ENCODE data around the gene HMCES. TPM values are rescaled to one million over a fixed set of nuclear protein-coding genes. Genes with fewer than 3 reads are reported as not detected.

Gene HMCES, protein sequence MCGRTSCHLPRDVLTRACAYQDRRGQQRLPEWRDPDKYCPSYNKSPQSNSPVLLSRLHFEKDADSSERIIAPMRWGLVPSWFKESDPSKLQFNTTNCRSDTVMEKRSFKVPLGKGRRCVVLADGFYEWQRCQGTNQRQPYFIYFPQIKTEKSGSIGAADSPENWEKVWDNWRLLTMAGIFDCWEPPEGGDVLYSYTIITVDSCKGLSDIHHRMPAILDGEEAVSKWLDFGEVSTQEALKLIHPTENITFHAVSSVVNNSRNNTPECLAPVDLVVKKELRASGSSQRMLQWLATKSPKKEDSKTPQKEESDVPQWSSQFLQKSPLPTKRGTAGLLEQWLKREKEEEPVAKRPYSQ
- total RNA-seq: 61.2 and 62.9 TPM in 2 replicates
- long read RNA-seq, transcript HMCES-201 (7 exons, 2,515 nt): major isoform, 76 of 111 reads
- long read RNA-seq, partial matches to known transcripts: 19 of 111 reads
- long read RNA-seq, other reads (novel, unspliced or antisense): 9 of 111 reads

DNA sequence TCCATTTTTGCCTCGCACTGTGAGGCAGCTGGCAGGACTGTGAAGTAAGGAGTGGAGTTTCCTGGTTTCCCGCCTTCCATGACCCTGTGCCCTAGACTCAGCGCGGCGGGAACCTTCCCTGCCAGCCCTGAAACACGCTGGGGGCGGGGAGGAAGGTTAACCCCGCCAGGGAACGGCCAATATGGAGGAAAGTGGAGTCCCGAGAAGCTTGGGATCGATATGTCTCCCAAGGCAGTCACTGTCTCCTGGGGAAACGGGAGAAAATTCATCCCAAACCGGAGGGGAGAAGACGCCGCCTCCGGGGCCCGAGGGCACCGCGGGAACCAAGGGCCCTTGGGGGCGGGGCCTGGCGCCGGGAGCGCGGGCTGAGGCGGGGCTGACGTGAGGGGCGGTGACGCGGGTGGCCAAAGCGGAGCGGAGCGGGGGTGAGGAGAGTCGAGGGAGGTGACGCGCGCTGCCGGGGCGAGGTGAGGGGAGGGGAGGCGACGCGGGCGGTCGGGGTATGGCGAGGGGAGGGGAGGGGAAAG, at the start of gene HMCES:
Gene HMCES, plus strand, starts transcription at position 432 of the 527 bp plus-strand sequence. CDS start 863 bp downstream, outside the sequence.
- H3K4me1 Mint-ChIP-seq: peaks cover 25% of the 10 kb centered on the region
- no peaks in the 10 kb centered on the region for H3K9me3 Mint-ChIP-seq
- no peaks in the 10 kb centered on the region for H3K27me3 Mint-ChIP-seq (ENCODE audit: low read depth)
- TF ChIP-seq, protein P1, sequence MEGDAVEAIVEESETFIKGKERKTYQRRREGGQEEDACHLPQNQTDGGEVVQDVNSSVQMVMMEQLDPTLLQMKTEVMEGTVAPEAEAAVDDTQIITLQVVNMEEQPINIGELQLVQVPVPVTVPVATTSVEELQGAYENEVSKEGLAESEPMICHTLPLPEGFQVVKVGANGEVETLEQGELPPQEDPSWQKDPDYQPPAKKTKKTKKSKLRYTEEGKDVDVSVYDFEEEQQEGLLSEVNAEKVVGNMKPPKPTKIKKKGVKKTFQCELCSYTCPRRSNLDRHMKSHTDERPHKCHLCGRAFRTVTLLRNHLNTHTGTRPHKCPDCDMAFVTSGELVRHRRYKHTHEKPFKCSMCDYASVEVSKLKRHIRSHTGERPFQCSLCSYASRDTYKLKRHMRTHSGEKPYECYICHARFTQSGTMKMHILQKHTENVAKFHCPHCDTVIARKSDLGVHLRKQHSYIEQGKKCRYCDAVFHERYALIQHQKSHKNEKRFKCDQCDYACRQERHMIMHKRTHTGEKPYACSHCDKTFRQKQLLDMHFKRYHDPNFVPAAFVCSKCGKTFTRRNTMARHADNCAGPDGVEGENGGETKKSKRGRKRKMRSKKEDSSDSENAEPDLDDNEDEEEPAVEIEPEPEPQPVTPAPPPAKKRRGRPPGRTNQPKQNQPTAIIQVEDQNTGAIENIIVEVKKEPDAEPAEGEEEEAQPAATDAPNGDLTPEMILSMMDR (conservative IDR thresholded peaks at IDR 0.05): no peak
- H3K27ac Mint-ChIP-seq (ENCODE audit: unreplicated experiment): peak within 1 kb of the TSS; percentile 100
- peak; percentile 95 for DNase-seq (ENCODE audit: low read depth, low spot score)
- peak within 1 kb of the TSS; percentile 99 for H3K4me3 Mint-ChIP-seq
- peaks cover 7% of the 10 kb centered on the region for H3K36me3 Mint-ChIP-seq (ENCODE audit: low read depth)

DNA sequence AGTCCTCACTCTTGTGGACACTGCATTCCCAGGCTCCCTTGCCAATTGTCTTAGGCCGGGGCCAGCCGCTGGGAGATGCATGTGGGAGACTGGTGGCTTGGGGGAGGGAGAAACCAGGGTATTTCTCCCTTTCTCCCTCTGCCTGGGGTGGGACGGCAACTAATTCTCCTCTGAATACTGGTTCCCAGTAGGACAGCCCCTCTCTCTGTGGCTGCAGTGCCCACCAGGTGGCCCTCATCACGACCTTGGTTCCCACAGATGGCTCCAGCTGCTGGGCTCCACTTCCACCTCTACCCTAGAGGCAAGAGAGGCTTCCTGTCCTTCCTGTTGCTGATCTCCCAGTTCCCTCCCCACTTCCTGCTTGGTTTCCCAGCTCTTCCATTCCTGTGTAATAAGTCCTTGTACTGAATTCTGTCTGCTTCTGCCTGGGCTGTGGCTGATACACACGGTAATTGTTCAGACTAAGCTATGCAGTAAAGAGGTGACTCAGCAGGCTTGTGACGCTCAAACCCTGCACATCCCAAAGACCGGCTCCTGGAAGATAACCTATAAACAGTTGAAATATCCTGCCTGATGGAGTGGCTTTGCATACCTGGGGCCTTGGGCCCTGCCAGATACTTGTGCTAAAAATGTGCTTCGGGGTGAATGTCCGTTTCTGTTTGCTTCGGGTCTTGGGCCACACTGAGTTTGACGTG, 49.6 kb upstream of the HMCES start:
- no peak overlapping the region for H3K4me3 Mint-ChIP-seq
- no peaks in the 10 kb centered on the region for H3K36me3 Mint-ChIP-seq (ENCODE audit: low read depth)
- DNase-seq (ENCODE audit: low read depth, low spot score): no peak
- peaks cover 5% of the 10 kb centered on the region for H3K4me1 Mint-ChIP-seq
- peak overlapping the region; percentile 40 for H3K27ac Mint-ChIP-seq (ENCODE audit: unreplicated experiment)
- TF ChIP-seq, protein P1 (conservative IDR thresholded peaks at IDR 0.05): no peak
- H3K27me3 Mint-ChIP-seq (ENCODE audit: low read depth): no peaks in the 10 kb centered on the region
- no peaks in the 10 kb centered on the region for H3K9me3 Mint-ChIP-seq

DNA sequence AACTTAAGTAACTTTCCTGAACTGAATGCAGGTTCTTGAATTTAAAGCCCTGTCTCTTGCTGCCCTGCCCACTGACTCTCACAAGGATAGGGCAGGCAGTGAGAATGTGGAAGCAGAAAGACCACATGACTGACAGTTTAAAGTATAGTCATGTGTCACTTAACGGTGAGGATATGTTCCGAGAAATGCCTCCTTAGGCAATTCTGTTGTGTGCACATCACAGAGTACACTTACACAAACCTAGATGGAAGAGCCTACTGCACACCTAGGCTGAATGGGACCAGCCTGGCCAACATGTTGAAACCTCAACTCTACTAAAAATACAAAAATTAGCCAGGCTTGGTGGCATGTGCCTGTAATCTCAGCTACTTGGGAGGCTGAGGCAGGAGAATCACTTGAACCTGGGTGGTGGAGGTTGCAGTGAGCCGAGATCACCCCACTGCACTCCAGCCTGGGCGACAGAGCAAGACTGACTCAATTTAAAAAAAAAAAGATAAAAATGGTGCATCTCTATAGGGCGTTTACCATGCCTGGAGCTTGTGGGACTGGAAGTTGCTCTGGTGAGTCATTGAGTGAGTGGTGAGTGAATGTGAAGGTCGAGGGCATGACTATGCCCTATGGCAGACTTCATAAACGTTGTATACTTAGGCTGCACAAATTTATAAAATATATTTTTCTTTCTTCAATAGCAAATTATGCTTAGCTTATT, 48.2 kb upstream of the HMCES start:
- DNase-seq (ENCODE audit: low read depth, low spot score): no peak
- Mint-ChIP-seq H3K27me3 (ENCODE audit: low read depth) (no peaks in the 10 kb centered on the region), H3K27ac (ENCODE audit: unreplicated experiment) (no peak overlapping the region), H3K4me1 (peaks cover 5% of the 10 kb centered on the region), H3K36me3 (ENCODE audit: low read depth) (no peaks in the 10 kb centered on the region), H3K9me3 (no peaks in the 10 kb centered on the region), H3K4me3 (no peak overlapping the region)
- TF ChIP-seq, protein P1 (conservative IDR thresholded peaks at IDR 0.05): no peak

DNA sequence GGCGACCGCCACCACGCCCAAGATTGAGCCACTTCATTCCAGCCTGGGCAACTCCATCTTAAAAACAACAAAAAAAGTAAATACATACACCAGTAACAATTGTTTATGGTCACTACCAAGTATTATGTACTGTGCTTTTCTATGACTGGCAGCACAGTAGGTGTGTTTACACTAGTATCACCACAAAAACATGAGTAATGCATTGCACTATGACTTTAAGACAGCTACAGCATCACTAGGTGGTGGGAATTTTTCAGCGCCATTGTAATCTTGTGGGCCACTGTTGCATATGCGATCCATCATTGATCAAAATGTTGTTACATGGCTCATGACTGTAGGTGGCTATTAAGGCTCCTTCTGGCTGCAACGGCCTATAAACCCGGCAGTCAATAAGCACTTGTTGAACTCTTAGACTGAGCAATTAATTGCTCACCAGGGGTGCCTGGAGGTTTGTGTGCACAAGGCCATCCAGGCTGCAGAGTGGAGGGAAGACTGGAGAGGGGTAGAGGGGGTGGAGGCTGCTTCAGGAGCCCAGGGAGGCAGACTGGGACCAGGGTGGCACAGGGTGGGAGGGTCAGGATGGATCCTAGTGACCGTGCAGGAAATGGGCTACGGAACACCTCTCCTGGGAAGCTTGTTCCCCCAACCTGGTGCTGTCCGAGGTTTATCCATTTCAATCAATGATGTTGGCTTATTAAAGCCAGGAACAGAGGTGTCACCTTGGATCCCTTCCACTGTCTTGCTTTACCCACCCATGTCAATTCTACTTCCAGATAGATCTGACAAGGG, 47.1 kb upstream of the HMCES start:
- Mint-ChIP-seq H3K4me3 (no peak overlapping the region), H3K9me3 (no peaks in the 10 kb centered on the region), H3K27ac (ENCODE audit: unreplicated experiment) (no peak overlapping the region), H3K27me3 (ENCODE audit: low read depth) (no peaks in the 10 kb centered on the region), H3K36me3 (ENCODE audit: low read depth) (no peaks in the 10 kb centered on the region), H3K4me1 (peaks cover 5% of the 10 kb centered on the region)
- TF ChIP-seq, protein P1 (conservative IDR thresholded peaks at IDR 0.05): no peak
- DNase-seq (ENCODE audit: low read depth, low spot score): no peak
